HepG2 (cell line): ENCODE data around the gene TPRG1. TPM values are rescaled to one million over a fixed set of nuclear protein-coding genes. Genes with fewer than 3 reads are reported as not detected.

Experiments used
- ATAC-seq: fragments of 200-7000 bp; cut with Tn5 transposase; 3 replicates; pipeline ENCODE4 v1.9.1; 2020; ENCODE audit warnings: mild to moderate bottlenecking, moderate library complexity
- BruUV-seq: library from RNA; stranded (reverse); fragments of 400-500 nt; replicated peaks from 2 replicates; lab custom pipeline; 2021; lab: Mats Ljungman, UMichigan
- CTCF ChIA-PET: fragments of 300-600 bp; formaldehyde crosslinking; extraction: SDS; loops from one replicate; lab custom pipeline; 2021; ENCODE audit warnings: low total read pairs, inconsistent platforms, low intra/inter-chr PET ratio; lab: Yijun Ruan, JAX
- POLR2A ChIA-PET: fragments of 350-600 bp; sonication (Branson Sonifier 250); formaldehyde crosslinking; loops from one replicate; lab custom pipeline; 2020; ENCODE audit warnings: antibody characterized with exemption, inconsistent platforms; lab: Yijun Ruan, JAX
- DNase-seq: peaks from one replicate; pipeline ENCODE4 v3.0.0-alpha.2; 2015; ENCODE audit warnings: low spot score
- FAIRE-seq: peaks from 3 replicates; lab custom pipeline; 2011; peaks lifted over from hg19 to GRCh38; lab: Jason Lieb, UNC
- H2AFZ ChIP-seq: one replicate; pipeline ENCODE4 v1.6.1; 2011; ENCODE audit warnings: low read length, inconsistent platforms
- H3K27ac ChIP-seq: fragments of 300-600 bp; 3 replicates; pipeline ENCODE4 v1.8.0; 2011; ENCODE audit warnings: mixed run types, mild to moderate bottlenecking, mixed read lengths, low read length, inconsistent platforms; ENCODE audit not compliant: insufficient read depth; ENCODE audit errors: extremely low read length
- H3K27me3 ChIP-seq, 2 experiments: fragments of 200-600 bp in 1 of 2; 2 replicates in 1 of 2; 3 replicates in 1 of 2; pipeline versions ENCODE4 v1.6.0 to v1.8.0; 2011; ENCODE audit warnings: low read length in 2 of 2, mild to moderate bottlenecking in 2 of 2, moderate library complexity in 2 of 2, inconsistent platforms in 1 of 2; ENCODE audit not compliant: insufficient read depth in 2 of 2, control insufficient read depth in 1 of 2
- H3K36me3 ChIP-seq, 2 experiments: fragments of 200-600 bp in 1 of 2; replicated peaks in 1 of 2; 2 replicates in 1 of 2; 3 replicates in 1 of 2; pipeline versions ENCODE4 v1.5.1 to v1.8.0; 2011; ENCODE audit warnings: low read length in 2 of 2, inconsistent platforms in 1 of 2; ENCODE audit not compliant: insufficient read depth in 2 of 2, control insufficient read depth in 1 of 2
- H3K4me1 ChIP-seq: 2 replicates; pipeline ENCODE4 v1.5.1; 2012; ENCODE audit warnings: low read length, inconsistent platforms; ENCODE audit not compliant: insufficient read depth
- H3K4me2 ChIP-seq: 2 replicates; pipeline ENCODE4 v1.6.0; 2011; ENCODE audit warnings: low read depth, low read length, inconsistent platforms
- H3K4me3 ChIP-seq, 3 experiments: fragments of 200-600 bp in 1 of 3; sonication (generic), shearing (Covaris generic) in 1 of 3; replicated peaks in 1 of 3; 2 replicates each; pipeline ENCODE4 v1.5.1; 2011 to 2016; ENCODE audit warnings: low read length in 3 of 3, inconsistent platforms in 2 of 3, low read depth in 2 of 3, mild to moderate bottlenecking in 2 of 3, control low read depth in 1 of 3, mixed read lengths in 1 of 3; ENCODE audit not compliant: insufficient read depth in 1 of 3
- H3K79me2 ChIP-seq: one replicate; pipeline ENCODE4 v1.6.1; 2011; ENCODE audit warnings: low read length, inconsistent platforms; ENCODE audit not compliant: insufficient read depth
- H3K9ac ChIP-seq: 2 replicates; pipeline ENCODE4 v1.6.0; 2011; ENCODE audit warnings: mild to moderate bottlenecking, low read depth, low read length, inconsistent platforms; ENCODE audit not compliant: insufficient read depth
- H3K9me3 ChIP-seq: 2 replicates; pipeline ENCODE4 v1.5.1; 2012; ENCODE audit warnings: mild to moderate bottlenecking, low read length
- H4K20me1 ChIP-seq: 2 replicates; pipeline ENCODE4 v1.6.0; 2011; ENCODE audit warnings: inconsistent platforms, mild to moderate bottlenecking, low read length, moderate library complexity; ENCODE audit not compliant: insufficient read depth
- ELF4 ChIP-seq: sonication (generic); formaldehyde crosslinking; IDR thresholded peaks from 2 replicates; pipeline ENCODE4 v1.5.0; 2020; ENCODE audit warnings: missing genetic modification reagents, mild to moderate bottlenecking, moderate library complexity, borderline replicate concordance
- HNF4G ChIP-seq, 2 experiments: sonication (generic) in 1 of 2; formaldehyde crosslinking in 1 of 2; IDR thresholded peaks; 2 replicates each; pipeline versions ENCODE4 v1.4.0 to v1.6.1; 2011 to 2020; ENCODE audit warnings: borderline replicate concordance in 2 of 2, low read depth in 2 of 2, mild to moderate bottlenecking in 2 of 2, low read length in 1 of 2, missing genetic modification reagents in 1 of 2, moderate library complexity in 1 of 2
- MED1 ChIP-seq: sonication (generic); formaldehyde crosslinking; IDR thresholded peaks from 2 replicates; pipeline ENCODE4 v1.4.0; 2020; ENCODE audit warnings: missing genetic modification reagents
- XBP1 ChIP-seq: sonication (generic); formaldehyde crosslinking; IDR thresholded peaks from 2 replicates; pipeline ENCODE4 v1.5.0; 2020; ENCODE audit warnings: missing genetic modification reagents
- ZNF382 ChIP-seq: sonication (generic); formaldehyde crosslinking; IDR thresholded peaks from 2 replicates; pipeline ENCODE4 v1.5.0; 2020; ENCODE audit warnings: missing genetic modification reagents, mild to moderate bottlenecking, borderline replicate concordance
- ZNF513 ChIP-seq: sonication (generic); formaldehyde crosslinking; conservative IDR thresholded peaks from 2 replicates; pipeline ENCODE4 v1.5.0; 2020; ENCODE audit warnings: missing genetic modification reagents
- ZNF597 ChIP-seq: sonication (generic); formaldehyde crosslinking; IDR thresholded peaks from 2 replicates; pipeline ENCODE4 v1.5.0; 2020; ENCODE audit warnings: missing genetic modification reagents
- ZNF674 ChIP-seq: sonication (generic); formaldehyde crosslinking; IDR thresholded peaks from 2 replicates; pipeline ENCODE4 v1.5.0; 2020; ENCODE audit warnings: low read depth, mild to moderate bottlenecking, missing genetic modification reagents
- ZNF790 ChIP-seq: sonication (generic); formaldehyde crosslinking; IDR thresholded peaks from 2 replicates; pipeline ENCODE4 v1.8.0; 2022; ENCODE audit warnings: missing genetic modification reagents, mild to moderate bottlenecking, borderline replicate concordance
- ZSCAN22 ChIP-seq: sonication (generic); formaldehyde crosslinking; IDR thresholded peaks from 2 replicates; pipeline ENCODE4 v1.4.0; 2020; ENCODE audit warnings: mild to moderate bottlenecking, missing genetic modification reagents
- WGBS: methylation state at CpG from one replicate; pipeline ENCODE4 v1.1.6; 2017; ENCODE audit warnings: low lambda C conversion rate; 5-methylcytosine and 5-hydroxymethylcytosine counted together
- in situ Hi-C: cut with HindIII; loops from 2 replicates; pipeline ENCODE4 v1.10.0; 2017; ENCODE audit warnings: low pct_unique_long_range_greater_than_20kb; ENCODE audit not compliant: extremely low pct_ligation_motif_present
- intact Hi-C: fragments of 100-400 bp; cut with micrococcal nuclease; formaldehyde crosslinking; loops from one replicate; pipeline ENCODE4 v1.10.0; 2022; ENCODE audit not compliant: unreplicated experiment
- polyA plus RNA-seq, 8 experiments: library from polyadenylated mRNA; depleted of rRNA in 3 of 8; stranded (reverse) in 7 of 8; unstranded in 1 of 8; fragments of >200 nt; fragmentation: Illumina TruSeq in 4 of 8; extraction: Trizol in 4 of 8; gene quantifications; 2 replicates each; pipeline versions ENCODE4 v1.2.1 to v1.2.3, GENCODE V29; 2011 to 2016; ENCODE audit warnings: low read depth in 4 of 8, missing spikeins in 1 of 8, mixed read lengths in 1 of 8; ENCODE audit not compliant: insufficient read depth in 1 of 8
- total RNA-seq, 5 experiments: library from RNA; depleted of rRNA; stranded (reverse); fragments of >200 nt; fragmentation: Illumina TruSeq; extraction: Trizol; gene quantifications; 2 replicates each; pipeline ENCODE4 v1.2.3, GENCODE V29; 2016; ENCODE audit warnings: low read depth in 1 of 5

Gene TPRG1
- total and polyA plus RNA-seq, 2 of the 13 experiments (the other 11 are each of a cell fraction or from before 2014, with no cell fraction given) = 0.17 TPM; not detected in 1

GRCh38 chr3:189229196-189229828 is 57.5 kb downstream of the TPRG1 start:
- H3K27me3 ChIP-seq = no peaks in the 10 kb centered on the region
- 25% methylated on average over 5 of the region's 5 CpGs for WGBS
- H3K9me3 ChIP-seq = no peaks in the 10 kb centered on the region
- no TSS peak for BruUV-seq
- ChIA-PET POLR2A (no interaction called here), CTCF (no interaction called here)
- H3K36me3 ChIP-seq = no peaks in the 10 kb centered on the region
- no peak overlapping the region for H3K9ac ChIP-seq
- ATAC-seq (peak; percentile 44; the same call in 1 of the 3 replicates), DNase-seq (no peak), FAIRE-seq (no peak)
- H3K4me3 ChIP-seq = no peak overlapping the region
- H4K20me1 ChIP-seq = no peaks in the 10 kb centered on the region
- H3K27ac ChIP-seq = no peak overlapping the region
- H3K4me1 ChIP-seq = no peaks in the 10 kb centered on the region
- no peak for TF ChIP-seq ZNF382 (CRISPR knock-in tag)
- no peak for TF ChIP-seq ZSCAN22 (CRISPR knock-in tag)
- no peak for TF ChIP-seq ELF4 (CRISPR knock-in tag)
- no peak for TF ChIP-seq MED1
- no peak for TF ChIP-seq ZNF513 (CRISPR knock-in tag)
- no peak for TF ChIP-seq ZNF790 (CRISPR knock-in tag)
- TF ChIP-seq ZNF597 = no peak
- TF ChIP-seq ZNF674 (CRISPR knock-in tag) = no peak
- no peak for TF ChIP-seq XBP1 (CRISPR knock-in tag)
- no peak for TF ChIP-seq HNF4G (IDR thresholded peaks at IDR 0.05; ENCODE audit: borderline replicate concordance, low read depth, low read length)
- no peak for TF ChIP-seq HNF4G (CRISPR knock-in tag; IDR thresholded peaks at IDR 0.05; ENCODE audit: borderline replicate concordance, low read depth)
- intact Hi-C loops (no loop called here), in situ Hi-C loops (no loop called here)
- no peaks in the 10 kb centered on the region for H3K79me2 ChIP-seq
- H3K4me2 ChIP-seq = no peak overlapping the region
- no peak overlapping the region for H2AFZ ChIP-seq
